ENCODE data around the gene FKBP1B.
"Not testable (repeated sequence)": the region's sequence is repeated elsewhere in the genome, so short reads cannot be mapped to it uniquely, and the experiment has no call there.

The FKBP1B gene

GRCh38 chr2:24049485-24050021, at the start of gene FKBP1B:
Gene FKBP1B (plus strand): TSS chr2:24049741. CDS start chr2:24049850, 109 bp downstream.
- DNase-seq (ENCODE audit: low read depth in 2 of 2): peak; percentile 45 to 60

- DNase-seq (ENCODE audit: low read depth in 2 of 2): no peak
Measured at GRCh38 chr2:24007693-24008092, 41.8 kb upstream of the FKBP1B start.

GRCh38 chr2:24008672-24009366, 40.7 kb upstream of the FKBP1B start:
- DNase-seq (ENCODE audit: low read depth in 2 of 2): no peak

- DNase-seq (ENCODE audit: low read depth in 2 of 2): no peak
Measured at GRCh38 chr2:24009367-24009679, 40.2 kb upstream of the FKBP1B start.

- no peak for DNase-seq (ENCODE audit: low read depth in 2 of 2)
Measured at GRCh38 chr2:24009680-24010476, 39.7 kb upstream of the FKBP1B start, which contains the start of gene MFSD2B. Gene MFSD2B (plus strand): TSS chr2:24010085. CDS start chr2:24010097, 12 bp downstream.

- no peak for DNase-seq (ENCODE audit: low read depth in 2 of 2)
Measured at GRCh38 chr2:24010477-24011249, 38.9 kb upstream of the FKBP1B start.

- DNase-seq (ENCODE audit: low read depth in 2 of 2): no peak
Measured at GRCh38 chr2:24011250-24012104, 38.1 kb upstream of the FKBP1B start.

GRCh38 chr2:24012521-24013188, 36.9 kb upstream of the FKBP1B start:
- DNase-seq (ENCODE audit: low read depth in 2 of 2): no peak

GRCh38 chr2:24014902-24015301, 34.6 kb upstream of the FKBP1B start:
- not testable (repeated sequence) for DNase-seq (ENCODE audit: low read depth in 2 of 2)

- DNase-seq (ENCODE audit: low read depth in 2 of 2): no peak
Measured at GRCh38 chr2:24015562-24016375, 33.8 kb upstream of the FKBP1B start.

GRCh38 chr2:24016376-24016761, 33.2 kb upstream of the FKBP1B start:
- no peak for DNase-seq (ENCODE audit: low read depth in 2 of 2)

- no peak for DNase-seq (ENCODE audit: low read depth in 2 of 2)
Measured at GRCh38 chr2:24016853-24017703, 32.5 kb upstream of the FKBP1B start.

GRCh38 chr2:24017711-24018110, 31.8 kb upstream of the FKBP1B start:
- DNase-seq (ENCODE audit: low read depth in 2 of 2): no peak

- DNase-seq (ENCODE audit: low read depth in 2 of 2): no peak
Measured at GRCh38 chr2:24018241-24018640, 31.3 kb upstream of the FKBP1B start.

GRCh38 chr2:24019729-24020128, 29.8 kb upstream of the FKBP1B start:
- no peak for DNase-seq (ENCODE audit: low read depth in 2 of 2)

GRCh38 chr2:24020244-24020643, 29.3 kb upstream of the FKBP1B start:
- DNase-seq (ENCODE audit: low read depth in 2 of 2): no peak

GRCh38 chr2:24021122-24021998, 28.2 kb upstream of the FKBP1B start:
- DNase-seq (ENCODE audit: low read depth in 2 of 2): peak in 1 of 2 donors; percentile 14
